Measurements from ENCODE around the gene STOML1.

DNA sequence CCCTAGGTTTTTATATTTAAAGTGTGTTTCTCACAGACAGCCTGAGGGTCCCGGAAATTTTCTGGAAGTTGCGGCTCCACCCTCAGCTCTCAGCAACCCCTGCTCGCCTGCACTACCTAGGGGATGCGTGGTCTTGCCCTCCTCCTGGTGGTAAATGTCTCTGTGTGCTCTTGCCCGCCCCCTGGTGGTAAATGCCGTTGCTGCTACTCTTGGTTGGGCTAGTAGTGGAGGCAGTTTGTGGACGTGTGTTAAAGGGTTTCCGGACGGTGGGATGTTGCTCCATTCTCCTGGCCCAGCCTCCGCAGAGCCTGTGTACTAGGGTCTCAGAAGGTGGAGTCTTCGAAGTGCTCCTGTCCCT lies 27.4 kb downstream of the STOML1 start:
- TF ChIP-seq EZH2 (IDR thresholded peaks at IDR 0.05), result no peak
- no peak for TF ChIP-seq POLR2AphosphoS5 (IDR thresholded peaks at IDR 0.05; ENCODE audit: borderline replicate concordance, low read depth, low read length)
- no peak for TF ChIP-seq FOXP2 (optimal IDR thresholded peaks at IDR 0.05; ENCODE audit: control extremely low read depth, extremely low read length, insufficient read depth)

Data from SK-N-MC (cell line).